ENCODE measurements around the gene USP3. TPM values are rescaled to one million over a fixed set of nuclear protein-coding genes. Genes with fewer than 3 reads are reported as not detected.

USP3 gene
- total RNA-seq, 4 donors from 2014 or later, result 12.1 to 29.4 (median 15.5) TPM

DNA sequence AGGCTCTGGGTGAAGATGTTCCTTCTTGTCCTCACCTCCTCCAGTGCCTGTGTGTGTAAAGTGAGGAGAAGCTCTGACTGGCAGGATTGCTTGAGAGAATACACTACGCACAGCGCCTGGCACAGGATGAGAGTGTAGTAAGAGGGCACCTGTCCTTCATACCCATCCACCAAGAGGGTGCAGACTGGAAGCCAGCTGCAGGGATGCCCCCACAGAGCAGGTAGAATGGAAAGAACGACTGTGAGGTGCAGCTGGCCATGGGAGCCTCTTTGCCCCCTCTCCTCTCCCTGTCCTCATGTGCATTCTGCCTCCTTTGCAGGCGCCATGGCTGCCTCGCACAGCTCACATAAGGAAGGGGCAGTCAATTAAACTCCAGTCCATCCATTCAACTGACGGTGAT, 105.1 kb downstream of the USP3 start:
- in situ Hi-C loops (cut with MboI; ENCODE audit: low sequenced_read_pairs in 4 of 4), result loop anchor here in 2 of 4 donors (10.0 to 25.0 kb wide), 2 partner anchors 125 to 453 kb away; no protein-coding TSS in a partner anchor
- intact Hi-C loops (cut with DNase I; ENCODE audit: low total_unique reads), result no loop called here
- peak overlapping the region in 2 of 4 donors; percentile 53 to 64 for H3K27ac ChIP-seq

DNA sequence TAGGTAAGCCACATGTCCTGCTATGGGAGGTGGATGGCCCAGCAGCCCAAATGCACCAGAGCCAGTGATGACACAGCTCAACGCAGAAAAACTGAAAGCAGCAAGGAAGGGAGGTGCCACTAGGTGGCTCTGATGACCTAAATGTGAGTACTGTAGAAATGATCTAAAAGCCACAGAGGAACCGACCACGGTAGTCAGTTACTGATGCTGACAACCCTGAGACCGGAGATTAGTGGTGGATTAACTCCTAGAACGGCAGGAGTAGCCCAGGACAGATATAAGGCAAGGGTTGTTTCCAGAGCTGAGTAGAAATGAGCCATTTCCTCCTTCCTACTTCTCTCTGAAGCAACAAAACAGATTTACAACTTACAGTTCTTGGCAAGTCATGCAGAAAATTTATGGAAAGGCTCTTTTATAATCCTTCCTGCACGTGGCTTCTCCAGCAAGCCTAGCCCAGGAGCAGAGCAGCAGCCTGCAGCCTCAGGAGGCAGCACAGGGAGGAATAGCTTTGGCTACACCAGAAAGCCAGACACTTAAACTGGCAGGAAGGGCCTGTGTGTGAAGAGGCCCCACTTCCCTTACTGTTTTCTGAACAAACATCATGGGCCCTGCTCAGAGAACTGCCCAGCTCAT, 105.9 kb downstream of the USP3 start:
- ATAC-seq (peak; percentile 75 to 96), DNase-seq (peak in 1 of 2 donors; percentile 76)
- H3K4me3 ChIP-seq, result no peak overlapping the region
- intact Hi-C loops (cut with DNase I; ENCODE audit: low total_unique reads), result no loop called here
- peaks cover 0 to 46% of the 10 kb centered on the region in 2 donors for H3K36me3 ChIP-seq
- H3K9me3 ChIP-seq, result no peaks in the 10 kb centered on the region
- H3K4me1 ChIP-seq, result peaks cover 13 to 17% of the 10 kb centered on the region in 2 donors
- in situ Hi-C loops (cut with MboI; ENCODE audit: low sequenced_read_pairs in 4 of 4), result loop anchor here in 1 of 4 donors (25.0 kb wide), 1 partner anchor 452 kb away; no protein-coding TSS in a partner anchor
- H3K27me3 ChIP-seq, result no peaks in the 10 kb centered on the region
- TF ChIP-seq, protein P1, sequence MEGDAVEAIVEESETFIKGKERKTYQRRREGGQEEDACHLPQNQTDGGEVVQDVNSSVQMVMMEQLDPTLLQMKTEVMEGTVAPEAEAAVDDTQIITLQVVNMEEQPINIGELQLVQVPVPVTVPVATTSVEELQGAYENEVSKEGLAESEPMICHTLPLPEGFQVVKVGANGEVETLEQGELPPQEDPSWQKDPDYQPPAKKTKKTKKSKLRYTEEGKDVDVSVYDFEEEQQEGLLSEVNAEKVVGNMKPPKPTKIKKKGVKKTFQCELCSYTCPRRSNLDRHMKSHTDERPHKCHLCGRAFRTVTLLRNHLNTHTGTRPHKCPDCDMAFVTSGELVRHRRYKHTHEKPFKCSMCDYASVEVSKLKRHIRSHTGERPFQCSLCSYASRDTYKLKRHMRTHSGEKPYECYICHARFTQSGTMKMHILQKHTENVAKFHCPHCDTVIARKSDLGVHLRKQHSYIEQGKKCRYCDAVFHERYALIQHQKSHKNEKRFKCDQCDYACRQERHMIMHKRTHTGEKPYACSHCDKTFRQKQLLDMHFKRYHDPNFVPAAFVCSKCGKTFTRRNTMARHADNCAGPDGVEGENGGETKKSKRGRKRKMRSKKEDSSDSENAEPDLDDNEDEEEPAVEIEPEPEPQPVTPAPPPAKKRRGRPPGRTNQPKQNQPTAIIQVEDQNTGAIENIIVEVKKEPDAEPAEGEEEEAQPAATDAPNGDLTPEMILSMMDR (IDR thresholded peaks at IDR 0.05 in 4 of 5, conservative IDR thresholded peaks at IDR 0.05 in 1 of 5), result peak; percentile 51 to 69 (median 63)
- TF ChIP-seq POLR2A (IDR thresholded peaks at IDR 0.05), result no peak
- peak overlapping the region; percentile 38 to 64 (median 51) for H3K27ac ChIP-seq

More for the DNA sequence above, 105.1 kb downstream of the USP3 start:
- ATAC-seq (no peak), DNase-seq (no peak)
- no peak for TF ChIP-seq POLR2A (IDR thresholded peaks at IDR 0.05)
- TF ChIP-seq, protein P1 (IDR thresholded peaks at IDR 0.05 in 4 of 5, conservative IDR thresholded peaks at IDR 0.05 in 1 of 5), result no peak
- Histone ChIP-seq H3K4me3 (no peak overlapping the region), H3K36me3 (peaks cover 0 to 37% of the 10 kb centered on the region in 2 donors), H3K27me3 (no peaks in the 10 kb centered on the region), H3K4me1 (peaks cover 13 to 17% of the 10 kb centered on the region in 2 donors), H3K9me3 (no peaks in the 10 kb centered on the region)

DNA sequence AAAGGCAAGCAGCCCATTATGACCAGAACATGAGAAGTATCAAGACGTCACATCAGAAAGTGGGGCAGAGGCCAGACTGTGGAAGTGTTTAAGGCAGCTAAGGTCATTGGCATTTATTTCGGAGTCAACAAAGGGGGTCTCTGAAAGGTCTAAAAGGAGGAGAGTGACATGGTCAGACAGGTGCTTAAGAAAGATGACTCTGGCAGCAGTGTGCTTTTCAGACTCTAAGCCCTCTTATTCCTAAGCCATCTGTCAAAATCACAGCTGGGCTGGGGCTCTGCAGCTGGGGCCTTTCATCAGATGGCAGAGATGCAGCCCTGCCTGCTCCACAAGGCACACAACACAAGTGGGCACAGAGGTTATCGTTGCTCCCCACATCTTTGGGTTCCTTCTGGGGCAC, 106.8 kb downstream of the USP3 start:
- ATAC-seq (peak in 1 of 2 donors; percentile 7), DNase-seq (no peak)
- H3K4me3 ChIP-seq, result no peak overlapping the region
- TF ChIP-seq, protein P1 (IDR thresholded peaks at IDR 0.05 in 4 of 5, conservative IDR thresholded peaks at IDR 0.05 in 1 of 5), result no peak
- H3K27ac ChIP-seq, result peak overlapping the region; percentile 16 to 64 (median 44)
- peaks cover 0 to 54% of the 10 kb centered on the region in 2 donors for H3K36me3 ChIP-seq
- in situ Hi-C loops (cut with MboI; ENCODE audit: low sequenced_read_pairs in 4 of 4), result loop anchor here in 1 of 4 donors (25.0 kb wide), 1 partner anchor 451 kb away; no protein-coding TSS in a partner anchor
- H3K9me3 ChIP-seq, result no peaks in the 10 kb centered on the region
- no peaks in the 10 kb centered on the region for H3K27me3 ChIP-seq
- intact Hi-C loops (cut with DNase I; ENCODE audit: low total_unique reads), result no loop called here
- peaks cover 13 to 17% of the 10 kb centered on the region in 2 donors for H3K4me1 ChIP-seq

DNA sequence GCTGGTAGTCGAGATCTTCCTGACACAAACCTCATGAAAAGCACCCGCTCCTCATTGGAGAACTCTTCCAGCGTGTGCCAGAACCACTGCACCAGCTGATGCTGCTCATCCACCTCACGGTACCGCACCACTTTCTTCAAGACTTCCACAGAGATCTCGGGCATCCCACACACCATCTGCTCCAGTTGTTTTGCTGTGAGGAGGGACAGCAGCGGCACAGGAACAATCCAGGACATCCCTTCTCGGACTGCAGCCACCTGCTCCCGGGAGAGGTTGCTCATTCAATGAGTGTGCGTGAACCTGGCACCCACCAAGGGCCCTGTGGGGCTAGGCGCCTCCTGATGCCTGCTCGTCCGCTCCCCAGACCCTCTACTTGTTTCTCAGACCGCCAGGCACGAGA, 107.9 kb downstream of the USP3 start:
- H3K36me3 ChIP-seq, result peaks cover 0 to 58% of the 10 kb centered on the region in 2 donors
- intact Hi-C loops (cut with DNase I; ENCODE audit: low total_unique reads), result no loop called here

More for the DNA sequence above, 107.9 kb downstream of the USP3 start:
- TF ChIP-seq POLR2A (IDR thresholded peaks at IDR 0.05), result no peak
- TF ChIP-seq, protein P1 (IDR thresholded peaks at IDR 0.05 in 4 of 5, conservative IDR thresholded peaks at IDR 0.05 in 1 of 5), result no peak
- ATAC-seq (no peak), DNase-seq (no peak)
- no peaks in the 10 kb centered on the region for H3K27me3 ChIP-seq
- peaks cover 13 to 17% of the 10 kb centered on the region in 2 donors for H3K4me1 ChIP-seq
- H3K27ac ChIP-seq, result peak overlapping the region in 1 of 4 donors; percentile 64
- no peak overlapping the region for H3K4me3 ChIP-seq
- no peaks in the 10 kb centered on the region for H3K9me3 ChIP-seq
- in situ Hi-C loops (cut with MboI; ENCODE audit: low sequenced_read_pairs in 4 of 4), result loop anchor here in 1 of 4 donors (25.0 kb wide), 1 partner anchor 450 kb away; no protein-coding TSS in a partner anchor

Measured in gastrocnemius medialis (tissue), 4 donors.